GM12875 (cell line): ENCODE measurements around the gene SLC35E2B.
"Not testable (repeated sequence)": the region's sequence is repeated elsewhere in the genome, so short reads cannot be mapped to it uniquely, and the experiment has no call there.

Experiments used
- H3K4me3 ChIP-seq: one replicate; pipeline ENCODE4 v1.5.1; 2011; ENCODE audit warnings: low read depth, low read length, control low read depth
- CTCF ChIP-seq: IDR thresholded peaks from 2 replicates; pipeline ENCODE4 v1.5.1; 2011; ENCODE audit warnings: low read depth, mild to moderate bottlenecking, control low read depth, inconsistent platforms, low read length, moderate library complexity, borderline replicate concordance; ENCODE audit not compliant: insufficient read depth

SLC35E2B gene

GRCh38 chr1:1692714-1693647 is at the start of gene SLC35E2B:
TSS of gene SLC35E2B (minus strand) at chr1:1692795. CDS start at chr1:1676699, 16,096 bp downstream.
- peak within 1 kb of the TSS; percentile 66 for H3K4me3 ChIP-seq

- not testable (repeated sequence) for H3K4me3 ChIP-seq
Measured at GRCh38 chr1:1741013-1741412, 48.4 kb upstream of the SLC35E2B start.

GRCh38 chr1:1738799-1739337 is 46.3 kb upstream of the SLC35E2B start:
- not testable (repeated sequence) for H3K4me3 ChIP-seq

GRCh38 chr1:1737675-1738590 is 45.3 kb upstream of the SLC35E2B start:
- not testable (repeated sequence) for H3K4me3 ChIP-seq

GRCh38 chr1:1732381-1732780 is 39.8 kb upstream of the SLC35E2B start:
- no peak for TF ChIP-seq CTCF

GRCh38 chr1:1730870-1731269 is 38.3 kb upstream of the SLC35E2B start:
- H3K4me3 ChIP-seq = no peak overlapping the region
- no peak for TF ChIP-seq CTCF

More at GRCh38 chr1:1732381-1732780, 39.8 kb upstream of the SLC35E2B start:
- no peak overlapping the region for H3K4me3 ChIP-seq

GRCh38 chr1:1730230-1730629 is 37.6 kb upstream of the SLC35E2B start:
- not testable (repeated sequence) for H3K4me3 ChIP-seq

GRCh38 chr1:1729116-1729816 is 36.7 kb upstream of the SLC35E2B start:
- not testable (repeated sequence) for H3K4me3 ChIP-seq

GRCh38 chr1:1728308-1729005 is 35.9 kb upstream of the SLC35E2B start:
- H3K4me3 ChIP-seq = not testable (repeated sequence)

- not testable (repeated sequence) for H3K4me3 ChIP-seq
Measured at GRCh38 chr1:1727131-1727651, 34.6 kb upstream of the SLC35E2B start.

- H3K4me3 ChIP-seq = not testable (repeated sequence)
Measured at GRCh38 chr1:1726088-1726487, 33.5 kb upstream of the SLC35E2B start.
